Mesenteric fat pad (tissue), 1 donor: ENCODE results near the gene MUC13. TPM values are rescaled to one million over a fixed set of nuclear protein-coding genes. Genes with fewer than 3 reads are reported as not detected.

ENCODE experiments used
- DNase-seq: peaks from one replicate; pipeline ENCODE4 v3.0.0-alpha.2; 2020; ENCODE audit warnings: low spot score
- total RNA-seq: library from RNA; stranded (reverse); fragmentation: NEBNext Ultra II Directional; extraction: Animal tissue kit (Norgen Biotek cat#: 25700); gene quantifications from one replicate; pipeline ENCODE4 v1.2.1, GENCODE V29; 2021
- donor health status: DM: yes; HTN: yes; CAD: no.

Gene MUC13
- total RNA-seq, 1 donor from 2014 or later: 0.58 TPM

GRCh38 chr3:124903896-124904834 lies 30.4 kb downstream of the MUC13 start:
- DNase-seq: no peak

GRCh38 chr3:124896824-124897526 lies 37.6 kb downstream of the MUC13 start:
- DNase-seq: no peak

- DNase-seq: no peak
Observed at GRCh38 chr3:124895756-124896155, 38.8 kb downstream of the MUC13 start.

GRCh38 chr3:124893526-124893925 lies 41.0 kb downstream of the MUC13 start:
- no peak for DNase-seq

GRCh38 chr3:124890573-124891190 lies 43.9 kb downstream of the MUC13 start:
- peak; percentile 53 for DNase-seq

- peak; percentile 49 for DNase-seq
Observed at GRCh38 chr3:124888482-124889441, 45.8 kb downstream of the MUC13 start.

GRCh38 chr3:124887932-124888298 lies 46.6 kb downstream of the MUC13 start:
- DNase-seq: no peak

GRCh38 chr3:124887177-124887931 lies 47.2 kb downstream of the MUC13 start, which contains the start of gene ITGB5:
ITGB5 (minus strand) TSS chr3:124887365; CDS start chr3:124887000, 365 bp downstream.
- DNase-seq: peak; percentile 93

- DNase-seq: peak; percentile 88
Observed at GRCh38 chr3:124886168-124887056, 48.1 kb downstream of the MUC13 start.

GRCh38 chr3:124885466-124886167 lies 48.9 kb downstream of the MUC13 start:
- DNase-seq: peak; percentile 41

GRCh38 chr3:124884474-124885101 lies 50.0 kb downstream of the MUC13 start:
- DNase-seq: peak; percentile 37

- DNase-seq: peak; percentile 65
Observed at GRCh38 chr3:124883766-124884473, 50.6 kb downstream of the MUC13 start.

GRCh38 chr3:124882816-124883747 lies 51.5 kb downstream of the MUC13 start:
- DNase-seq: peak; percentile 22

- peak; percentile 51 for DNase-seq
Observed at GRCh38 chr3:124881976-124882697, 52.4 kb downstream of the MUC13 start.

- DNase-seq: no peak
Observed at GRCh38 chr3:124879337-124879680, 55.2 kb downstream of the MUC13 start.
